Activated T-helper 2 cell treated with anti-CD3 and anti-CD28 coated beads, Interferon-gamma antibody, Interleukin-2, Interleukin-4, amounts not matched to agents 10 μg/mL and 5 μg/mL and 100 μg/mL, durations not matched to agents 14 hours and 24 hours and 36 hours (primary cell): ENCODE measurements around the gene PLEKHA8. TPM values are rescaled to one million over a fixed set of nuclear protein-coding genes. Genes with fewer than 3 reads are reported as not detected.
A peak's percentile ranks its signal among the peaks of the same experiment; 100 is the strongest.

ENCODE experiments used
- DNase-seq: peaks from one replicate; pipeline ENCODE4 v3.0.0; 2021; ENCODE audit warnings: low spot score
- H3K27ac Mint-ChIP-seq: one replicate; pipeline ENCODE4 v1.8.0; 2021; ENCODE audit warnings: mixed read lengths
- H3K27me3 Mint-ChIP-seq: one replicate; pipeline ENCODE4 v1.8.0; 2021; ENCODE audit warnings: low read depth, mixed read lengths
- H3K36me3 Mint-ChIP-seq: one replicate; pipeline ENCODE4 v1.8.0; 2021; ENCODE audit warnings: low read depth, mixed read lengths
- H3K4me1 Mint-ChIP-seq: one replicate; pipeline ENCODE4 v1.8.0; 2021; ENCODE audit warnings: low read depth, mixed read lengths
- H3K4me3 Mint-ChIP-seq: one replicate; pipeline ENCODE4 v1.8.0; 2021; ENCODE audit warnings: low read depth, mild to moderate bottlenecking, moderate library complexity, mixed read lengths
- H3K9me3 Mint-ChIP-seq: one replicate; pipeline ENCODE4 v1.8.0; 2021; ENCODE audit warnings: mixed read lengths
- intact Hi-C: fragments of 100-400 bp; cut with micrococcal nuclease; formaldehyde crosslinking; loops from one replicate; pipeline ENCODE4 v1.15.1; 2023
- total RNA-seq: library from RNA; stranded (reverse); gene quantifications from 2 replicates; pipeline ENCODE4 v1.2.3, GENCODE V29; 2022

The PLEKHA8 gene
- total RNA-seq, 1 donor from 2014 or later, result 10.9 TPM

DNA sequence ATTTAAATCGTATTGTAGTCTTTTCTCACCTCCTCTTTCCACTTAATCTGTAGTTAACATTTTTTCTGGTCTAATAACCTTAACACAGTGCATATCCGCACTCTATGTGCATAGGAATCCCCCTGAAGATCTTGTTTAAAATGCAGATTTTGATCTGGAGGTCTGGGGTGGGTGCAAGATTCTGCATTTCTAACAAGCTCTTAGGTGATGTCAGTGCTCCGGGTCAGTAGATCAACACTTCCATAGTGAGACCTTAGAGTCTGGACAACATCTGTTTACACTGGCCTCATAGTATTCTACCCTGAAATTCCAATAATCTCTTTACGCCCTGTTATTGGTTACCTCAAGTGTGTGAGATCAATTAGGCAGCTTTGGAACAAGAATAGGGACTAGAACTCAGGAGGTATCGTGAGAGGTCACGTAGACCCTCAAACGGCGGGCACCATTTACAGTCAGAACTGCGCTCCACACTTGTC, 434 bp upstream of the PLEKHA8 start:
- Mint-ChIP-seq H3K36me3 (peaks cover 6% of the 10 kb centered on the region), H3K9me3 (no peaks in the 10 kb centered on the region), H3K4me1 (peaks cover 35% of the 10 kb centered on the region), H3K27me3 (no peaks in the 10 kb centered on the region), H3K4me3 (peak overlapping the region; percentile 93), H3K27ac (peak overlapping the region; percentile 84)
- intact Hi-C loops, result loop anchor here (1.0 to 5.0 kb wide), 8 partner anchors 40 to 567 kb away; partner anchors contain the start of genes GARS1, GGCT, MTURN and SCRN1
- DNase-seq, result no peak

DNA sequence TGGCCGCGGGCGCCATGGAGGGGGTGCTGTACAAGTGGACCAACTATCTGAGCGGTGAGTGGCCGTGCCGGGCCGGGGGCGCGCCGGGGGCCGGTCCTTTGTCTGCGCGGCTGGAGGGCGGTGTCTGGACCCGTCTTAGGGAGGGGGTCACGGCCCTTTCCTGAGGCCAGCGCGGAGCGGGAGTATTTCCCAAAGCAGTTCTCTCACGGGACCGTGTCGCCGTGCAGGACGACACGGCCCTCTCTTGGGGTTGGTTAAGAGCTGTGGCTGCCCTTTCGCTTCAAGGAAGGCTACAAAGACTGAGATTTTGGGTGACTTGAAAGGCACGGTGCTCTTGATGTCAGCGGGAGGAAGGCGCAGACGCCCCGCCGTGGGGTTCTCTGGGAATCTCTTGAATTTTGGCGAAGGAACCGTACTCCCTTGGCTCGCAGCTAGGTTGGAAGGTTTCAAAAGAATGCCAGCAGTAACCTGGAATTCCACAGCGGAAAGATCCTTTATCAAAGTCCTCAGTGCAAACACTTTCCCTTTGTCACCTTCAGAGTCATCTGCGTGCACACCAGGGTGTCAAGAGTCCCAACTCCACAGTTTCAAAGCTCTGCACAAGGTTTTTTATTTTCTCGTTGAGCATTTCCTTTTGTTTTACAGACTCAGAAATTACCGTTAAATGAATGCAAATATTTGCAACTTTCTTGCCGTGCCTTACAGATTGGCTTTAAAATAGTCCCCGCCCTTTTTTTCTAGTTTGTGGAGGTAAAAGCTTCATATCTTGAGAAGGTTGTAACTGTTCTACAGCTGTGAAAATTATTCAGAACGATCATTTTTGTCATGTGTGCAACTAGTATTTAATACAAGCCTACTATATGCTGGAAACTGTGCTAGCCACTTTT, 780 bp downstream of the PLEKHA8 start:
- intact Hi-C loops, result loop anchor here (1.0 to 5.0 kb wide), 8 partner anchors 33 to 476 kb away; partner anchors contain the start of genes GGCT, MTURN, SCRN1 and ZNRF2

DNA sequence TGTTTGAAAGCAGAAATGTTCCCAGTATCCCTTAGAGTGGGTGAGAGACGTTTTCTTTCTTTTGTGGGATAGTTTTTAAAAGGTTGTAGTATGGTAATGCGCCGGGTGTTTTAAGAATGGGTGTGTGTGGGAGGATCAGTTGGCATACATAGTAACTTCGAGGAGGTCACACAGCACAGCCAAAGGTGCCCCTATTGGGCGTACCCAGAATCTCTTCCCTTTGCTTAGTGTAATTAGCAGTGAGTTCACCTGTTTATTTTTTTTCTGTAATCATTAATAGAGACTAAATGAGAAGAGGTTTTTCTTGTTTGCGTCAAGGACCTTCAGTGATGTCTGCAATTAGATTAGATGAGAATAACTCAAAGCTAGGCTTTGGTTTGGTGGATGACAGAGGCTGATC, 1.5 kb downstream of the PLEKHA8 start:
- no peak for DNase-seq
- H3K4me1 Mint-ChIP-seq, result peaks cover 24% of the 10 kb centered on the region
- no peak overlapping the region for H3K4me3 Mint-ChIP-seq

More for the DNA sequence above, 780 bp downstream of the PLEKHA8 start:
- Mint-ChIP-seq H3K4me3 (no peak overlapping the region), H3K27me3 (no peaks in the 10 kb centered on the region), H3K4me1 (peaks cover 26% of the 10 kb centered on the region), H3K27ac (peak overlapping the region; percentile 55), H3K9me3 (no peaks in the 10 kb centered on the region), H3K36me3 (peaks cover 6% of the 10 kb centered on the region)
- DNase-seq, result no peak

DNA sequence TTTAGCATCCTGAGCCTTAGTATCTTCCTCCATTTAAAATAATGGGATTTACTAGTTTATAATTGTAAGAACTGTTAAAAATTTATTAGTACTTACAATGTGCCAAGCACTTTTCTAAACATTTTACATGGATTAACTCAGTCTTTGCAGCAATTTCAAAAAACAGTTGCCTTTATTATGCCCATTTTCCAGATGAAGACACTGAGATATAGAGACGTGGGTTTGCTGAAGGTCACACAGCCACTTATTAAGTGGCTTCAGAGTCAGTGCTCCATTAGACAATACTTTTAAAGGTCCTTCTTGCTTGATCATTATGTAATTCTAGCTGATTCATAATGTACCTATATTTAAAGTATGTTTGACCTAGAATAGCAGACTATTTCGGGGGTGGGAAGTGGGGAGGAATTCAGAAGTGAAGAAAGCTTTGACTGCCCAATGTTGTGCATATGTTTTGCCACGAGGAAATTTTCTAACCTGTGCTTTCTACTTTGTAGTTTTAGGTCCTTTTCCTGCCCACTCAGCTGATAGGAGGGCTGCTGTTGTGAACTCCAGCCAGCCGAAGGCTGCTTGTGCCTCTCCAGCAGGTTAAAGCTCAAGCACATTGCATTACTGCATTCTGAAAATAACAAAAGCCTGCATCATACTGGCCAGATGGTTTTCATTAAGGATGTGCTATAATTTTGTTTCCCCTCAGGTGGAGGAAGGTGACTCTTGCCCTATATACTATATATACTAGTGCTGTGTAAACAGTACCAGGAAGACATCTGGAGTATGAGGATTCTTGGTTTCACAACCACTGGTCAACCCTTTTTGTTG, 4.3 kb downstream of the PLEKHA8 start:
- Mint-ChIP-seq H3K27me3 (no peaks in the 10 kb centered on the region), H3K36me3 (no peaks in the 10 kb centered on the region), H3K4me1 (peaks cover 6% of the 10 kb centered on the region), H3K4me3 (no peak overlapping the region), H3K9me3 (no peaks in the 10 kb centered on the region), H3K27ac (no peak overlapping the region)
- intact Hi-C loops, result no loop called here
- DNase-seq, result no peak

More for the DNA sequence above, 1.5 kb downstream of the PLEKHA8 start:
- H3K36me3 Mint-ChIP-seq, result peaks cover 6% of the 10 kb centered on the region
- H3K27ac Mint-ChIP-seq, result no peak overlapping the region
- no peaks in the 10 kb centered on the region for H3K9me3 Mint-ChIP-seq
- H3K27me3 Mint-ChIP-seq, result no peaks in the 10 kb centered on the region
- intact Hi-C loops, result loop anchor here (1.0 to 5.0 kb wide), 6 partner anchors 33 to 475 kb away; partner anchors contain the start of genes GGCT, MTURN and SCRN1

DNA sequence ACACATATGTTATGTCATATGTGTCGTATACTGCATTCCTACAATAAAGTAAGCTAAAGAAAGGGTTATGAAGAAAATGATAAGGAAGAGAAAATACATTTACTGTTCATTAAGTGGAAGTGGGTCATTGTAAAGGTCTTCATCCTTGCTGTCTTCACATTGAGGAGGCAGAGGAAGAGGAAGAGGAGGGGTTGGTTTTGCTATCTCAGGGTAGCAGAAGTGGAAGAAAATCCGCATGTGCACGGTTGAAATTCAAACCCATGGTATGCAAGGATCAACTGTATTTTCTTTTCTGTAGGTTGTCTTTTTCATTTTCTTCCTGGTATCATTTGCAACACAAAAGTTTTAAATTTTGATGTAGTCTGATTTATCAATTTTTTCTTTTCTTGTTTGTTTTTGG, 6.3 kb downstream of the PLEKHA8 start:
- intact Hi-C loops, result no loop called here
- Mint-ChIP-seq H3K36me3 (no peaks in the 10 kb centered on the region), H3K4me1 (peaks cover 3% of the 10 kb centered on the region), H3K27ac (no peak overlapping the region), H3K4me3 (no peak overlapping the region), H3K9me3 (no peaks in the 10 kb centered on the region), H3K27me3 (no peaks in the 10 kb centered on the region)
- no peak for DNase-seq

DNA sequence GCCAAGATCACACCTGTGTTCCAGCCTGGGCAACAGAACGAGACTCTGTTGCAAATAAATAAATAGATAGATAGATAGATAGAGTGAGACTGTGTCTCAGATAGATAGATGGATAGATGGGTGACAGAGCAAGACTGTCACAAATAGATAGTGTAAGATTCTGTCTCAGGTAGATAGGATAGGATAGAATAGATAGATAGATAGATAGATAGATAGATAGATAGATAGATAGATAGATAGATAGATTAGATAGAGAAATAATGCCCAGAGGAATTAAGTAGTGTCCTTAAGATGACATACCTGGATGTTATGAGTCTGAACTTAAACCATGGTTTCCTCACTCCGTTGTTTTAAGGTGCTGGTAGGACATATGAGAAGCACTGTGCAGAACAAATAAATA, 8.0 kb downstream of the PLEKHA8 start:
- intact Hi-C loops, result no loop called here
- no peak for DNase-seq
- no peak overlapping the region for H3K4me3 Mint-ChIP-seq
- H3K9me3 Mint-ChIP-seq, result no peaks in the 10 kb centered on the region
- H3K36me3 Mint-ChIP-seq, result no peaks in the 10 kb centered on the region
- H3K4me1 Mint-ChIP-seq, result peaks cover 8% of the 10 kb centered on the region
- no peak overlapping the region for H3K27ac Mint-ChIP-seq
- no peaks in the 10 kb centered on the region for H3K27me3 Mint-ChIP-seq

DNA sequence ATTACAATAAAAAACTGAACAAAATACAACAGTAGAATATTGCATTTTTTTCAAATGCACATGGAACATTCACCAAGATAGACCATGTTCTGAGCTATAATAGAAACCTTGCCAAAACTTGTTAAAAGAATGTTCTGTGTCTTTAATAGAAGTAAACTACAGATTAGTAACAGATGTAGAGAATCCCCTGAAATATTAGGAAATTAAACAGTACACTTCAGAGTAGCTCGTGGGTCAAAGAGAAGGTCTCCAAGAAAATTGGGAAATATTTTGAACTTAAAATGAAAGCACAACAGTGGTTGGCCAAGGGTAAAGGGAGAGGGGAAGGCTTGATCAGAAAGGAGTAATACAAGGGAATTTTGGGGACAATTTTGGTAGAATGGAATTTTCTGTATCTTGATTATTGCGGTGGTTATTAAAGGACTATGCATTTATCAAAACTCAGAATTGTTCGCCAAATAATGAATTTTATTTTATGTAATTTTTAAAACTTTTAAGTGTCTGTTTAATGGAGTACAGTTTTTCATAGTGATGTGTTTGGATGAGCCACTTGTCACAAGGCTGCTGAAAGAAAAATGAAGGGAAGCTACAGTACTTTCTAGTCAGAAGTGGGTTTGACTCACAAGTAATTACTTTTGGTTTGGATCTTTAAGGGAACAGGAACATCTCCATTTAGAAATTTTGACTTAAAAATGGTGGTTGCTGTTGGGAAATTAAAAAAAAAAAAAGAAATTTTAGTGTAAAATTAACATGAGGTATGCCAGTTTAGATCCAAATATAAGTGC, 10.2 kb downstream of the PLEKHA8 start:
- Mint-ChIP-seq H3K36me3 (no peaks in the 10 kb centered on the region), H3K4me3 (no peak overlapping the region), H3K9me3 (no peaks in the 10 kb centered on the region), H3K27me3 (no peaks in the 10 kb centered on the region), H3K27ac (no peak overlapping the region), H3K4me1 (peaks cover 11% of the 10 kb centered on the region)
- no peak for DNase-seq
- intact Hi-C loops, result no loop called here

DNA sequence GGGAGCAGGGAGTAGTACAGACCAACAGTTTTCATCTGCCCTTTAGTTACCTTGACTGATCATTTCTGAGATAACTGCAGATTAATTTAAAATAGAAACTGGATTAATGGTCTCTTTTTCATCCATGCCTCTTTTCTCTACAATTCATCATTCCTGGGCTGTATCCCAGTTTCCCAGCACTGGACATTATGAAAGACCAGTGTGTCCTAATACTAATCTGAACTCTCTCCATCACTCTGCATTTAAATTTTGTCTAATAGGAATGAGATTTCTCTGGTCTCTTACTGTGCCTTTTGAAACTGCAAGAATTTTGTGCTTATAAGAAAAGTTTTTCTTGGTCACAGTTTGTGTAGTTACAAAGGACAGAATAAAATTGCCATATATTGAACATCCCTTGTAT, 12.7 kb downstream of the PLEKHA8 start:
- Mint-ChIP-seq H3K27me3 (no peaks in the 10 kb centered on the region), H3K4me3 (no peak overlapping the region), H3K9me3 (no peaks in the 10 kb centered on the region), H3K36me3 (peaks cover 5% of the 10 kb centered on the region), H3K4me1 (peaks cover 10% of the 10 kb centered on the region), H3K27ac (no peak overlapping the region)
- DNase-seq, result no peak
- intact Hi-C loops, result no loop called here

DNA sequence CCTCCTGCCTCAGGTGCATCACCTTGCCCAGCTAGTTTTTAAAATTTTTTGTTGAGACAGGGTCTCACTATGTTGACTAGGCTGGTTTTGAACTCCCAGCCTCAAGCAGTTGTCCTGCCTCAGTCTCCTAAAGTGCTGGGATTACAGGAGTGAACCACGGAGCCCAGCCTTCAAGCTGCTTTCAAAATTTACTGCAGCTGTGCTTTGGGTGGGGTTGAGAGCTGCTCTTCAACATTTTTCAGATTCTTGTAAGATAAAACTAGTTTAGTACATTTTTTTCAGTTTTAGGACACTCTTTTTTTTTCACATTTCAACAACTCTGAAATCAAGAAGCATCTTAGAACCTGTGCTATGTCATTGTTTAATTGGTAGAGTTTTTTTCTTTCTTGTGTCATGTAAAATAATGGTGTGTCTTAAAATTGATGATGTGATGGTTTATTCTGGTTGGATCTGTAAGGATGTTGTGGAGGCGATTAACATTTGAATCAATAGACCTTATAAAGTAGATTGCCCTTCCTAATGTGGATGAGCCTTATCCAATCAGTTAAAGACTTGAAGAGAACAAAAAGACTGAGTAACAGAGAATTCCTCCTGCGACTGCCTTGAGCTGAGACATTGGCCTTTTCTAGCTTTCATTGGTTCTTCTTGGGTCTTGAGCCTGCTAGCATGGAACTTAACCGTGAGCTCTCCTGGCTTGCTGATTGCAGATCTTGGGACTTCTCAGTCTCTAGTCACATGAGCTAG, 13.5 kb downstream of the PLEKHA8 start:
- DNase-seq, result no peak
- Mint-ChIP-seq H3K4me3 (no peak overlapping the region), H3K4me1 (peaks cover 10% of the 10 kb centered on the region), H3K27ac (no peak overlapping the region), H3K9me3 (no peaks in the 10 kb centered on the region), H3K27me3 (no peaks in the 10 kb centered on the region), H3K36me3 (peaks cover 9% of the 10 kb centered on the region)
- intact Hi-C loops, result no loop called here

DNA sequence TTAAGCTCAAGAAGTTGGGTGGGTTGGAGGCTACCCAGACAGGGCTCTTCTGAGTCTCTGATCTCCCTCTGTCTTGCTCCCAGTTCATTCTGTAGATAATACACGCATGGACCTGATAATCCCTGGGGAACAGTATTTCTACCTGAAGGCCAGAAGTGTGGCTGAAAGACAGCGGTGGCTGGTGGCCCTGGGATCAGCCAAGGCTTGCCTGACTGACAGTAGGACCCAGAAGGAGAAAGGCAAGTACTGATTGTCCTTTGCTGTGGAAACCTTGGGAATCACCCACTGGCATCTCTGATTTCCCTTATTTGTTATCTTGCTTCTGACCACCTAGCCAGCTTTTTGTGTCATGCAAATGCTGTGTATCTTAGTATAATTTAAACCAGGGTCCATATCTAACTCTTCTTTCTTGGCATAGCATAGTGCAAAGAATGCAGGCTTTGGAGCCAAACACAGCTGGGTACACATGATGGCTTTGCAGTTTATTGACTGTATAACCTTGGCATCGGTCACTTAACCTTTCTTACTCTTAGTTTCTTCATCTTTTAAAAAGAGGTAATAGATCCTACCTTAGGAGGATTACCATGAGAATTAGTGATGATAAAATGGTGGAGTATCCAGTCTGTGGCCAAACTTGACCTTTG, 18.0 kb downstream of the PLEKHA8 start:
- Mint-ChIP-seq H3K36me3 (peaks cover 22% of the 10 kb centered on the region), H3K4me3 (no peak overlapping the region), H3K9me3 (no peaks in the 10 kb centered on the region), H3K27ac (no peak overlapping the region), H3K4me1 (peaks cover 6% of the 10 kb centered on the region), H3K27me3 (no peaks in the 10 kb centered on the region)
- intact Hi-C loops, result no loop called here
- no peak for DNase-seq

DNA sequence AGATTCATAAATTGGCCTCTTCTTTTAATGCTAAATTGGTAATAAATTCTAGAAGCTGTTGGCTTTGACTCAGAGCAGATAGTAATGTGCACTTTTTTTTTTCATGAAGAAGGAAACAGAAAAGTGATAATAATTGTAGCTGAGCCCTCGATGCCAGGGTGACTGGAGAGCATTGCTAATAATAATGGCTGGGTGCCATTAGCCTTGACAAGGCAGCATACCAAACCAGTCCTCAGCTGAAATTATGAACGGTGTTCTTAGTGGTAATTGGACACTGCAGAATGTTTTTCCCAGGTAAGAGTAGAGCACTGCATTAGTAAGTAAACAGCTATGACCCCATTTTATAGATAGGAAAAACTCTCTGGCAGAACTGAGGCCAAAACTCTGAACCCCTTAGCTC, 18.9 kb downstream of the PLEKHA8 start:
- H3K9me3 Mint-ChIP-seq, result no peaks in the 10 kb centered on the region
- H3K27ac Mint-ChIP-seq, result no peak overlapping the region
- H3K4me3 Mint-ChIP-seq, result no peak overlapping the region
- intact Hi-C loops, result no loop called here
- no peak for DNase-seq
- H3K36me3 Mint-ChIP-seq, result peaks cover 24% of the 10 kb centered on the region
- peaks cover 6% of the 10 kb centered on the region for H3K4me1 Mint-ChIP-seq
- H3K27me3 Mint-ChIP-seq, result no peaks in the 10 kb centered on the region
